ENCODE measurements around the gene MED4. TPM values are rescaled to one million over a fixed set of nuclear protein-coding genes. Genes with fewer than 3 reads are reported as not detected.
A peak's percentile ranks its signal among the peaks of the same experiment; 100 is the strongest.

The MED4 gene
- polyA plus RNA-seq, 6 donors from 2014 or later = 73.7 to 134 (median 78.6) TPM

DNA sequence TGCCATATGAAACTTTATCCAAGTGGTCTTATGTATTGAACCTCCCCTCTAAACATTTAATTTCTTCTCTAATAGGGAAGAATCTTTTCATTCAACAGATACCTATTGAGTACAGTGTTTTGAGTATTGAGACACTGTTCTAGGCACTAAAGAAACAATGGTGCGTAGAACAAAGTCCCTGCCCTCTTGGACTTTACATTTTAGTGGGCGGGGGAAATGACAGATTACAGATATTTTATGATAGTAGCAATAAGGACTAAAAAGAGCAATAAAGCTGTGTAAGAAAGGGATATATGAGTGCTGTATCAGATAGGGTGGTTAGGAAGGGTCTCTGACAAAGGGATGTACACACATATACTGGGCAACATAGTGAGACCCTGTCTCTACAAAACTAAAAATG lies 52.0 kb downstream of the MED4 start:
- Mint-ChIP-seq H3K36me3 (peaks cover 9 to 12% of the 10 kb centered on the region in 2 donors), H3K27ac (peak overlapping the region in 1 of 6 donors; percentile 35), H3K4me1 (peaks cover 10 to 16% (median 11%) of the 10 kb centered on the region in 3 donors), H3K9me3 (no peaks in the 10 kb centered on the region), H3K4me3 (no peak overlapping the region), H3K27me3 (no peaks in the 10 kb centered on the region)
- ATAC-seq (ENCODE audit: low read depth in 2 of 2) (no peak), DNase-seq (no peak)

DNA sequence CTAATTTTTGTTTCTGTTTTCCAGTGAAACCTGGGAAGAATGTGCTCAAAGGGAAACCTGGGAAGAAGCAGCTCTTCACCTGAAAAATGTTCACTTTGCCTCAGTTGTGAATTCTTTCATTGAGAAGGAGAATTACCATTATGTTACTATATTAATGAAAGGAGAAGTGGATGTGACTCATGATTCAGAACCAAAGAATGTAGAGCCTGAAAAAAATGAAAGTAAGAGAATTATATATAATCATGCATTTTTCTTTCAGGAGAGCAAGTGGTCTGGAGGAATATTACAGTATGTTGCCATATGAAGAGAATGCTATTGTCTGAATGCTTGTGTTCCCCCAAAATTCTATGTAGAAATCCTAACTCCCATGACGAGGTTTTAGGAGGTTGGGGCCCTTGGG lies 54.0 kb downstream of the MED4 start:
- Mint-ChIP-seq H3K4me1 (peaks cover 16 to 24% (median 21%) of the 10 kb centered on the region in 3 donors), H3K9me3 (no peaks in the 10 kb centered on the region), H3K27ac (no peak overlapping the region), H3K4me3 (peak overlapping the region in 1 of 8 donors; percentile 20), H3K27me3 (no peaks in the 10 kb centered on the region), H3K36me3 (peaks cover 8 to 9% of the 10 kb centered on the region in 2 donors)
- ATAC-seq (ENCODE audit: low read depth in 2 of 2) = no peak
- DNase-seq = no peak

DNA sequence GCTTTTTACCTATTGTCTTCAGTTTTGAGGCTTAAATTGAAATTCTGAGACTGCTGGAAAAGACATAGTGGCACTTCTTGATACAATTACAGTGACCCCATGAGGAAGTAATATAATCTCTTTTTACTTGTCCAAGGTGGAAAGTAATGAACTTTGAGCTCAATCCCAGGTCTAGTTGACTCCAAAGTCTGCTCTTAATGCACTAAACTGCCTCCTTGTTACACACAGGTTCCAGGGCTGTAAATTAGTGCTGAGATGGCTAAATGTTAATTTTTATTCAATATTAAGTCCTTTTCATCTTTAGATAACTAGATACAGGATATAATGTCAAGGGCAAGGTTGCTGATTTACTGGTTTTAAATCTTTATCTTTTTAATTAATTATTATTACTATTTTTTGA lies 54.9 kb downstream of the MED4 start:
- ATAC-seq (ENCODE audit: low read depth in 2 of 2) (no peak), DNase-seq (no peak)
- Mint-ChIP-seq H3K4me1 (peaks cover 16 to 24% (median 21%) of the 10 kb centered on the region in 3 donors), H3K27me3 (no peaks in the 10 kb centered on the region), H3K27ac (peak overlapping the region in 1 of 6 donors; percentile 7), H3K36me3 (peaks cover 6 to 9% of the 10 kb centered on the region in 2 donors), H3K4me3 (peak overlapping the region in 1 of 8 donors; percentile 33), H3K9me3 (no peaks in the 10 kb centered on the region)

- peak overlapping the region; percentile 91 to 98 (median 96) for H3K4me3 Mint-ChIP-seq
- ATAC-seq (ENCODE audit: low read depth in 2 of 2) = peak in 1 of 2 donors; percentile 6
- peak; percentile 25 for DNase-seq
- peak overlapping the region; percentile 24 to 99 (median 96) for H3K27ac Mint-ChIP-seq
- H3K4me1 Mint-ChIP-seq = peaks cover 21 to 30% (median 22%) of the 10 kb centered on the region in 3 donors
- peaks cover 6 to 9% of the 10 kb centered on the region in 2 donors for H3K36me3 Mint-ChIP-seq
- H3K27me3 Mint-ChIP-seq = no peaks in the 10 kb centered on the region
- no peaks in the 10 kb centered on the region for H3K9me3 Mint-ChIP-seq
Measured at GRCh38 chr13:48038761-48039160, 56.1 kb downstream of the MED4 start.

DNA sequence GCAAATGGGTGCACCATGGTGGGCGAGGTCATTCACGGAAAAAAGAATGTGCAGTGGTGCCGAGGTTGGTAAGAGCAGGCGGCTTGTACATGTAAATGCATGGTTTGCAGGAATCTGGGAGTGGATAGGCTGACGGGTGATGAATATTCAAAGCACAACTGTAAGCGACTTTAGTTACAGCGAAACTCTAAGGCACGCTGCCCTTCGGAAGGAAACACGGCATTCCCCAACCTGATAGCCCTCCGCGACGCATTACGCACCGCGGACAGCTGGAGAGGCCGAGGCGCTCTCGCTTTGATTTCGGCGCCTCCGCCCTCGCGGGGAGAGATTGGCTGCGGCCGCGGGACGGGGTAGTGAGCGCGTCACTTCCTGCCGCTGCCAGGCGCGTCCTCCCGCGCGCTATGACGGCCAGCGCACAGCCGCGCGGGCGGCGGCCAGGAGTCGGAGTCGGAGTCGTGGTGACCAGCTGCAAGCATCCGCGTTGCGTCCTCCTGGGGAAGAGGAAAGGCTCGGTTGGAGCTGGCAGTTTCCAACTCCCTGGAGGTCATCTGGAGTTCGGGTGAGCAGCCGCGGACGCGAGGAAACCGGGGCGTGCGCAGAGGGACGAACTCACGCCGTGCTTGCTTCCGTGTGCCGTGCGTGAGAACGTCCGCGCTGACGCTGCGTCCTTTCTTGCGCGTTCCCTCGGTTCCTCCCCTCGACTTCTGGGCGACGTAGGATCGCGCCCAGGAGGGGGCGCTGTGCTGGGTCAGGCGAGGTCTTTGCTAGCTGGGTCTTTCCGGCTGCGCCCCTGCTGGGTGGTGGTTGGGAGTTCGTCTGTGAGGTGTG lies 57.3 kb downstream of the MED4 start, which contains the start of gene NUDT15:
Gene NUDT15, plus strand, starts transcription at position 381 of the 828 bp plus-strand sequence. Its CDS starts 21 bp downstream, at position 402.
- peak; percentile 88 for ATAC-seq (ENCODE audit: low read depth in 2 of 2)
- H3K36me3 Mint-ChIP-seq = peaks cover 6 to 9% of the 10 kb centered on the region in 2 donors
- peak; percentile 93 for DNase-seq
- H3K9me3 Mint-ChIP-seq = no peaks in the 10 kb centered on the region
- H3K4me3 Mint-ChIP-seq = peak within 1 kb of the TSS; percentile 91 to 98 (median 96)
- peaks cover 21 to 30% (median 22%) of the 10 kb centered on the region in 3 donors for H3K4me1 Mint-ChIP-seq
- H3K27me3 Mint-ChIP-seq = no peaks in the 10 kb centered on the region
- peak within 1 kb of the TSS; percentile 96 to 99 (median 98) for H3K27ac Mint-ChIP-seq

GRCh38 chr13:48029859-48030258 lies 65.0 kb downstream of the MED4 start:
- ATAC-seq (ENCODE audit: low read depth in 2 of 2) (no peak), DNase-seq (no peak)
- H3K36me3 Mint-ChIP-seq = peaks cover 14 to 16% of the 10 kb centered on the region in 2 donors
- peaks cover 0 to 8% (median 5%) of the 10 kb centered on the region in 3 donors for H3K4me1 Mint-ChIP-seq
- H3K27ac Mint-ChIP-seq = no peak overlapping the region
- peaks cover 0 to 13% (median 6%) of the 10 kb centered on the region in 7 donors for H3K9me3 Mint-ChIP-seq
- no peak overlapping the region for H3K4me3 Mint-ChIP-seq
- H3K27me3 Mint-ChIP-seq = no peaks in the 10 kb centered on the region

- no peak overlapping the region for H3K4me3 Mint-ChIP-seq
- peaks cover 0 to 3% (median 0%) of the 10 kb centered on the region in 3 donors for H3K4me1 Mint-ChIP-seq
- H3K9me3 Mint-ChIP-seq = peaks cover 0 to 13% (median 6%) of the 10 kb centered on the region in 7 donors
- DNase-seq = no peak
- ATAC-seq (ENCODE audit: low read depth in 2 of 2) = no peak
- H3K27ac Mint-ChIP-seq = no peak overlapping the region
- peaks cover 14 to 16% of the 10 kb centered on the region in 2 donors for H3K36me3 Mint-ChIP-seq
- no peaks in the 10 kb centered on the region for H3K27me3 Mint-ChIP-seq
Measured at GRCh38 chr13:48028066-48028465, 66.8 kb downstream of the MED4 start.

Other genes with a start within 250 kb of the MED4 start
- 10 to 100 TPM in 4 of 6 donors, 1 to 10 TPM in 2; 3.4 to 17.7 (median 11.9) TPM for gene SUCLA2, start 93.8 kb downstream of the MED4 start, polyA plus RNA-seq (ENCODE audit: low read depth in 6 of 6)
- gene NUDT15, start 57.4 kb downstream of the MED4 start, polyA plus RNA-seq (ENCODE audit: low read depth in 6 of 6) = 10 to 100 TPM in 3 of 6 donors, 1 to 10 TPM in 3; 7.7 to 32.3 (median 10.2) TPM
- 100 to 1,000 TPM; 633 to 911 (median 766) TPM for gene ITM2B, start 138.1 kb upstream of the MED4 start, polyA plus RNA-seq (ENCODE audit: low read depth in 6 of 6)
- gene RB1, start 208.6 kb upstream of the MED4 start, polyA plus RNA-seq (ENCODE audit: low read depth in 6 of 6) = 10 to 100 TPM; 68.0 to 99.7 (median 80.5) TPM